ENCODE data around the gene ZBTB7A. TPM values are rescaled to one million over a fixed set of nuclear protein-coding genes. Genes with fewer than 3 reads are reported as not detected.

Gene ZBTB7A
- total and polyA plus RNA-seq, 2 of the 4 experiments (the other 2 are of a cell fraction): 3.2 to 10.3 TPM

GRCh38 chr19:4023600-4024398, 42.9 kb downstream of the ZBTB7A start:
- dilution Hi-C loops (cut with HindIII; ENCODE audit: low sequenced_read_pairs, unreplicated experiment): no loop called here
- no peak overlapping the region for H3K18ac ChIP-seq (ENCODE audit: low read depth, low read length)
- DNase-seq: no peak
- no TSS peak for BruUV-seq (replicated peaks)
- no peak for ATAC-seq (ENCODE audit: low read depth)
- no peaks in the 10 kb centered on the region; the same call in 1 of the 2 replicates for H3K9me3 ChIP-seq (ENCODE audit: control insufficient read depth, insufficient read depth, low read length)
- H2BK5ac ChIP-seq (ENCODE audit: low read depth, low read length, poor library complexity, severe bottlenecking): no peak overlapping the region
- CTCF ChIA-PET: interaction anchor here (1.0 kb wide), 1 partner anchor 36 kb away, joined by 5 read pairs; no protein-coding TSS in a partner anchor
- H3K23ac ChIP-seq (ENCODE audit: low read depth, low read length): no peak overlapping the region
- no peak overlapping the region for H2BK120ac ChIP-seq (ENCODE audit: low read depth, low read length)
- no peaks in the 10 kb centered on the region for H3K4me1 ChIP-seq (ENCODE audit: control insufficient read depth, insufficient read depth, low read length)
- no peak overlapping the region for H3K56ac ChIP-seq (ENCODE audit: extremely low read depth, insufficient read depth, low read length)
- no peak overlapping the region for H2AK9ac ChIP-seq (replicated peaks; ENCODE audit: low read depth, low read length, poor library complexity)
- intact Hi-C loops (cut with micrococcal nuclease): no loop called here
- 93% methylated on average over 15 of the region's 34 CpGs; no CpG with 5 or more reads in 1 of the 2 experiments for WGBS, 2 experiments (ENCODE audit: extremely low coverage in 2 of 2, insufficient read length in 1 of 2)
- no peak overlapping the region for H3K4me2 ChIP-seq (ENCODE audit: low read depth, low read length)
- no peak overlapping the region for H3K14ac ChIP-seq (replicated peaks; ENCODE audit: low read depth, low read length)
- POLR2A ChIA-PET (ENCODE audit: unreplicated experiment): no interaction called here
- no peak overlapping the region for H3K4ac ChIP-seq (ENCODE audit: low read depth, low read length)
- H3K27ac ChIP-seq (ENCODE audit: insufficient read depth, low read length): no peak overlapping the region
- no peak overlapping the region for H2AK5ac ChIP-seq (ENCODE audit: low read depth, low read length)
- H2AFZ ChIP-seq (replicated peaks; ENCODE audit: low read length, poor library complexity): no peak overlapping the region
- H4K91ac ChIP-seq (ENCODE audit: insufficient read depth, low read depth, low read length): no peak overlapping the region
- no peak overlapping the region for H2BK20ac ChIP-seq (ENCODE audit: low read depth, low read length)
- peaks cover 33% of the 10 kb centered on the region for H4K20me1 ChIP-seq (ENCODE audit: insufficient read depth, low read length)
- peaks cover 6 to 56% of the 10 kb centered on the region in 2 experiments for H3K79me1 ChIP-seq (ENCODE audit: low read depth in 1 of 2, low read length in 2 of 2)
- in situ Hi-C loops (cut with MboI; ENCODE audit: low sequenced_read_pairs): no loop called here
- H3K27me3 ChIP-seq (ENCODE audit: control insufficient read depth, insufficient read depth, low read length): no peaks in the 10 kb centered on the region
- no peak overlapping the region for H3K4me3 ChIP-seq (ENCODE audit: insufficient read depth, low read depth, low read length)
- 0 out of 2 replicates have a peak, but pooled peaks cover 2% of the 10 kb centered on the region for H3K9me1 ChIP-seq (ENCODE audit: insufficient read depth, low read length)
- no peak overlapping the region for H2BK15ac ChIP-seq (ENCODE audit: low read depth, low read length)
- H3K9ac ChIP-seq (ENCODE audit: low read depth, low read length): no peak overlapping the region
- peaks cover 38% of the 10 kb centered on the region for H3K36me3 ChIP-seq (ENCODE audit: control insufficient read depth, insufficient read depth, low read length)
- no peak overlapping the region for H4K8ac ChIP-seq (ENCODE audit: low read depth in 2 of 2, low read length in 2 of 2)
- H4K5ac ChIP-seq (ENCODE audit: low read depth, low read length): no peak overlapping the region
- TF ChIP-seq CTCF (conservative IDR thresholded peaks at IDR 0.05; ENCODE audit: low read depth, low read length) (no peak), RCOR1 (IDR thresholded peaks at IDR 0.05; ENCODE audit: insufficient replicate concordance, low read length) (no peak), MAFK (IDR thresholded peaks at IDR 0.05; ENCODE audit: low read depth, low read length) (no peak), CEBPB (IDR thresholded peaks at IDR 0.05; ENCODE audit: low read depth, low read length) (no peak), ELK1 (IDR thresholded peaks at IDR 0.05; ENCODE audit: borderline replicate concordance, low read depth, low read length) (no peak), RAD21 (IDR thresholded peaks at IDR 0.05; ENCODE audit: low read length) (no peak), MXI1 (IDR thresholded peaks at IDR 0.05; ENCODE audit: borderline replicate concordance, low read depth, low read length) (no peak), RFX5 (IDR thresholded peaks at IDR 0.05; ENCODE audit: low read depth, low read length) (no peak), POLR2A (IDR thresholded peaks at IDR 0.05; ENCODE audit: low read depth, low read length) (no peak), USF2 (IDR thresholded peaks at IDR 0.05; ENCODE audit: low read depth, low read length) (no peak), MAZ (IDR thresholded peaks at IDR 0.05; ENCODE audit: borderline replicate concordance, low read depth, low read length) (no peak), NFE2L2 (IDR thresholded peaks at IDR 0.05; ENCODE audit: low read depth, low read length) (no peak), BHLHE40 (IDR thresholded peaks at IDR 0.05; ENCODE audit: low read depth, low read length) (no peak), CHD1 (IDR thresholded peaks at IDR 0.05; ENCODE audit: low read depth, low read length) (no peak), SMC3 (IDR thresholded peaks at IDR 0.05; ENCODE audit: low read depth, low read length) (no peak)
